Upper lobe of left lung (tissue), 6 donors: Measurements from ENCODE around the gene MRPL16. TPM values are rescaled to one million over a fixed set of nuclear protein-coding genes. Genes with fewer than 3 reads are reported as not detected.
A peak's percentile ranks its signal among the peaks of the same experiment; 100 is the strongest.
"Not testable (repeated sequence)": the region's sequence is repeated elsewhere in the genome, so short reads cannot be mapped to it uniquely, and the experiment has no call there.

Source experiments
- ATAC-seq, 2 donors: fragments of 200-7000 bp; cut with Tn5 transposase; one replicate each; pipeline ENCODE4 v1.9.1; 2022; ENCODE audit warnings: mild to moderate bottlenecking in 2 of 2, moderate library complexity in 2 of 2; ENCODE audit not compliant: low FRiP score in 2 of 2
- DNase-seq, 2 donors: peaks; one replicate each; pipeline ENCODE4 v3.0.0-alpha.2; 2019 to 2020
- H3K27ac ChIP-seq, 4 donors: fragments of 200-600 bp; sonication (generic); one replicate each; pipeline ENCODE4 v1.5.1; 2016 to 2019
- H3K27me3 ChIP-seq, 4 donors: fragments of 200-600 bp; sonication (generic); one replicate each; pipeline ENCODE4 v1.5.1; 2017 to 2019
- H3K36me3 ChIP-seq, 4 donors: fragments of 200-600 bp; sonication (generic); one replicate each; pipeline ENCODE4 v1.5.1; 2016 to 2019
- H3K4me1 ChIP-seq, 4 donors: fragments of 200-600 bp; sonication (generic); one replicate each; pipeline ENCODE4 v1.5.1; 2018 to 2019
- H3K4me3 ChIP-seq, 4 donors: fragments of 200-600 bp; sonication (generic); one replicate each; pipeline ENCODE4 v1.5.1; 2017 to 2019; ENCODE audit warnings: mild to moderate bottlenecking in 2 of 4, moderate library complexity in 1 of 4
- H3K9me3 ChIP-seq, 4 donors: fragments of 200-600 bp; sonication (generic); one replicate each; pipeline ENCODE4 v1.5.1; 2018 to 2019
- CTCF ChIP-seq, 6 experiments: fragments of 450-650 bp in 4 of 6; fragments of 200-600 bp in 2 of 6; sonication (generic) in 2 of 6; IDR thresholded peaks; one replicate each; pipeline ENCODE4 v1.5.1; 2016 to 2019; ENCODE audit warnings: antibody characterized with exemption in 6 of 6
- EP300 ChIP-seq, 4 donors: sonication (generic); formaldehyde crosslinking; IDR thresholded peaks; one replicate each; pipeline ENCODE4 v1.5.1; 2017; ENCODE audit warnings: antibody characterized with exemption in 4 of 4, control low read depth in 2 of 4
- POLR2A ChIP-seq, 4 donors: fragments of 450-650 bp; IDR thresholded peaks; one replicate each; pipeline ENCODE4 v1.5.1; 2016 to 2017; ENCODE audit warnings: antibody characterized with exemption in 4 of 4, mild to moderate bottlenecking in 2 of 4
- POLR2AphosphoS5 ChIP-seq, 2 donors: sonication (generic); formaldehyde crosslinking; IDR thresholded peaks; one replicate each; pipeline ENCODE4 v1.5.1; 2017; ENCODE audit warnings: antibody characterized with exemption in 2 of 2
- WGBS, 2 donors: methylation state at CpG; one replicate each; pipeline ENCODE4 v1.1.5; 2017 to 2018; 5-methylcytosine and 5-hydroxymethylcytosine counted together
- total RNA-seq, 6 donors: library from RNA; depleted of rRNA in 4 of 6; stranded (reverse); fragments of >200 nt in 4 of 6; gene quantifications; one replicate each; pipeline versions ENCODE4 v1.1.0 to v1.2.1, GENCODE V29; 2016 to 2021
- donor health status: DM: no; HTN: no; CAD: no; lungs with moderate emphysema.
- donor health status: DM: no; HTN: yes; CAD: no; lungs with severe emphysema.

MRPL16 gene
- 10 to 100 TPM; 15.9 to 40.0 (median 35.0) TPM for total RNA-seq

GRCh38 chr11:59810189-59810910, at the start of gene MRPL16:
Gene MRPL16 (minus strand): TSS chr11:59810778. CDS start chr11:59810658, 120 bp downstream.
- WGBS, 2 donors: 1% methylated on average over 20 to 54 of the region's 54 CpGs
- Histone ChIP-seq H3K4me3 (peak within 1 kb of the TSS; percentile 37 to 91 (median 73)), H3K4me1 (peaks cover 7 to 16% (median 13%) of the 10 kb centered on the region in 4 donors), H3K27me3 (no peaks in the 10 kb centered on the region), H3K9me3 (no peaks in the 10 kb centered on the region), H3K36me3 (peaks cover 12 to 30% (median 21%) of the 10 kb centered on the region in 4 donors), H3K27ac (peak within 1 kb of the TSS; percentile 79 to 88 (median 84))
- peak; percentile 98 to 99 for ATAC-seq
- TF ChIP-seq POLR2AphosphoS5 (IDR thresholded peaks at IDR 0.05) (peak in 1 of 2 donors; percentile 75), CTCF (IDR thresholded peaks at IDR 0.05) (peak in 4 of 6 experiments; percentile 18 to 59 (median 39)), POLR2A (IDR thresholded peaks at IDR 0.05) (peak in 3 of 4 donors; percentile 37 to 68 (median 49)), EP300 (IDR thresholded peaks at IDR 0.05) (no peak)
- DNase-seq: peak; percentile 93 to 94

- TF ChIP-seq POLR2A (IDR thresholded peaks at IDR 0.05): no peak
- no peak for TF ChIP-seq CTCF (IDR thresholded peaks at IDR 0.05)
- no peak for TF ChIP-seq EP300 (IDR thresholded peaks at IDR 0.05)
- no peak for TF ChIP-seq POLR2AphosphoS5 (IDR thresholded peaks at IDR 0.05)
- ATAC-seq (no peak), DNase-seq (no peak)
- Histone ChIP-seq H3K4me1 (no peaks in the 10 kb centered on the region), H3K27me3 (no peaks in the 10 kb centered on the region), H3K4me3 (no peak overlapping the region), H3K9me3 (no peaks in the 10 kb centered on the region), H3K36me3 (no peaks in the 10 kb centered on the region), H3K27ac (no peak overlapping the region)
Observed at GRCh38 chr11:59859673-59860072, 49.1 kb upstream of the MRPL16 start.

GRCh38 chr11:59857439-59858434, 47.2 kb upstream of the MRPL16 start:
- Histone ChIP-seq H3K4me3 (no peak overlapping the region), H3K9me3 (no peaks in the 10 kb centered on the region), H3K4me1 (no peaks in the 10 kb centered on the region), H3K36me3 (no peaks in the 10 kb centered on the region), H3K27ac (no peak overlapping the region), H3K27me3 (no peaks in the 10 kb centered on the region)
- no peak for ATAC-seq
- TF ChIP-seq CTCF (IDR thresholded peaks at IDR 0.05): no peak
- no peak for TF ChIP-seq POLR2A (IDR thresholded peaks at IDR 0.05)
- 71 to 72% methylated on average over 10 of the region's 10 CpGs for WGBS, 2 donors
- no peak for DNase-seq

GRCh38 chr11:59854871-59855270, 44.3 kb upstream of the MRPL16 start:
- WGBS, 2 donors: 56 to 62% methylated on average over 2 of the region's 2 CpGs
- no peaks in the 10 kb centered on the region for H3K27me3 ChIP-seq
- ATAC-seq: no peak
- H3K4me3 ChIP-seq: no peak overlapping the region
- H3K36me3 ChIP-seq: no peaks in the 10 kb centered on the region
- DNase-seq: no peak
- H3K4me1 ChIP-seq: no peaks in the 10 kb centered on the region
- H3K27ac ChIP-seq: no peak overlapping the region
- TF ChIP-seq CTCF (IDR thresholded peaks at IDR 0.05): no peak
- no peak for TF ChIP-seq POLR2AphosphoS5 (IDR thresholded peaks at IDR 0.05)
- TF ChIP-seq EP300 (IDR thresholded peaks at IDR 0.05): no peak
- TF ChIP-seq POLR2A (IDR thresholded peaks at IDR 0.05): no peak
- H3K9me3 ChIP-seq: no peaks in the 10 kb centered on the region

- 91 to 94% methylated on average over 5 of the region's 5 CpGs for WGBS, 2 donors
- not testable (repeated sequence) for ATAC-seq, H3K4me3 ChIP-seq, H3K36me3 ChIP-seq, H3K27me3 ChIP-seq, H3K4me1 ChIP-seq, H3K27ac ChIP-seq, DNase-seq, H3K9me3 ChIP-seq
Observed at GRCh38 chr11:59851416-59851815, 40.8 kb upstream of the MRPL16 start.

GRCh38 chr11:59849551-59849950, 39.0 kb upstream of the MRPL16 start:
- ATAC-seq, H3K4me3 ChIP-seq, DNase-seq, H3K27me3 ChIP-seq, H3K4me1 ChIP-seq, H3K9me3 ChIP-seq, H3K36me3 ChIP-seq, H3K27ac ChIP-seq: not testable (repeated sequence)
- 91 to 95% methylated on average over 2 of the region's 2 CpGs for WGBS, 2 donors
